ENCODE data around the gene NDUFAF8. TPM values are rescaled to one million over a fixed set of nuclear protein-coding genes. Genes with fewer than 3 reads are reported as not detected.

NDUFAF8 gene
- total RNA-seq, 1 experiment from 2014 or later = 60.1 TPM

DNA sequence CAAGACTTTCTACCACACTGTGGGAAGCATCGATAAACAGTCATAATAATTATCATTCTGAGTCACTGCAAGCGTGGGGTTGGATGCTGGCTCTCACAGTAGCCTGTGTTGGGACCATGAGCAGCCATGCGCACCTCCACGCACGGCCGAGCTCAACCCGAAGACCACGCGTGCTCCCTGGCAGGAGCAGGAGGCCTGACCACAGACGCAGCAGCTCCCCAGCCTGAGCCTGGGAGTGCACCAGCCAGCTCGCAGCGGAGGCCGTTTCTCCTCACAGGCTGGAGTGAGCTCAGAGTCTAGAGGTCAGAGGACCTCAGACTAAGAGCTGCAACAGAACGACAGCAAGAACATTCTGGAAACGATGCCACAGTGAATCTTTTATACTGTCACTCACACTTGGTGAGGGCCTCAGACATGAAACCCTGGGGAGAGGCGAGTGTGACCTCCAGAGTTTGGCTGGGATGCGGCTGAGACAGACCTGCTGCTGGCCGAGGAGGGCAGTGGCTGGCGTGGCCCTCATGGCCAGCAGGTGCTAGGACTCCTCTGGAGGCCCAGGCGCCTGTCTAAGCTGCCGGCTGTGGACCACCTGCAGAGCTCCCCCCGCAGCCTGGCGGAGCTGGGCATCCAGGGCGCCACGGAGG, 6.0 kb downstream of the NDUFAF8 start:
- Histone ChIP-seq H2BK12ac (ENCODE audit: insufficient read length, low read depth, low read length) (no peak overlapping the region), H4K8ac (replicated peaks; ENCODE audit: insufficient read length, low read depth, low read length) (no peak overlapping the region), H3K56ac (ENCODE audit: insufficient read length, low read depth, low read length) (no peak overlapping the region), H3K4me1 (ENCODE audit: insufficient read depth, low read length) (no peaks in the 10 kb centered on the region), H3T11ph (ENCODE audit: low read length) (no peak overlapping the region), H3K27me3 (ENCODE audit: insufficient read depth, low read length) (no peaks in the 10 kb centered on the region), H2AFZ (ENCODE audit: low read length) (no peak overlapping the region), H2BK15ac (ENCODE audit: low read depth, low read length) (no peak overlapping the region), H3K14ac (ENCODE audit: insufficient read depth, low read length) (no peak overlapping the region; the same call in 1 of the 2 replicates), H2BK120ac (ENCODE audit: low read depth, low read length, poor library complexity, severe bottlenecking) (no peak overlapping the region), H3K79me2 (ENCODE audit: insufficient read depth, low read length) (no peaks in the 10 kb centered on the region; the same call in 1 of the 2 replicates), H2BK20ac (ENCODE audit: low read depth, low read length, poor library complexity, severe bottlenecking) (no peak overlapping the region), H2AK5ac (ENCODE audit: insufficient read length, low read length) (no peak overlapping the region), H3K9ac (ENCODE audit: extremely low read depth, insufficient read length, low read length) (no peak overlapping the region), H3K27ac (ENCODE audit: insufficient read length, low read depth, low read length) (no peak overlapping the region), H3K4me2 (ENCODE audit: insufficient read depth, insufficient read length, low read length) (no peak overlapping the region), H3K9me3 (ENCODE audit: control insufficient read depth, low read depth, low read length) (no peaks in the 10 kb centered on the region), H3K23ac (ENCODE audit: insufficient read length, low read depth, low read length) (no peak overlapping the region), H3K79me1 (ENCODE audit: insufficient read depth, low read depth, low read length, poor library complexity, severe bottlenecking) (peaks cover 2% of the 10 kb centered on the region), H4K91ac (ENCODE audit: insufficient read length, low read depth, low read length) (no peak overlapping the region), H3K4ac (ENCODE audit: low read depth, low read length) (no peak overlapping the region), H4K20me1 (ENCODE audit: control insufficient read depth, insufficient read depth, insufficient read length) (peaks cover 3% of the 10 kb centered on the region), H4K5ac (ENCODE audit: insufficient read length, low read depth, low read length) (no peak overlapping the region), H2BK5ac (ENCODE audit: insufficient read length, low read length) (no peak overlapping the region), H3K23me2 (ENCODE audit: insufficient read length, low read depth, low read length, poor library complexity, severe bottlenecking) (peaks cover under 1% of the 10 kb centered on the region), H3K18ac (ENCODE audit: insufficient read length, low read depth, low read length) (no peak overlapping the region)
- TF ChIP-seq, protein P1, sequence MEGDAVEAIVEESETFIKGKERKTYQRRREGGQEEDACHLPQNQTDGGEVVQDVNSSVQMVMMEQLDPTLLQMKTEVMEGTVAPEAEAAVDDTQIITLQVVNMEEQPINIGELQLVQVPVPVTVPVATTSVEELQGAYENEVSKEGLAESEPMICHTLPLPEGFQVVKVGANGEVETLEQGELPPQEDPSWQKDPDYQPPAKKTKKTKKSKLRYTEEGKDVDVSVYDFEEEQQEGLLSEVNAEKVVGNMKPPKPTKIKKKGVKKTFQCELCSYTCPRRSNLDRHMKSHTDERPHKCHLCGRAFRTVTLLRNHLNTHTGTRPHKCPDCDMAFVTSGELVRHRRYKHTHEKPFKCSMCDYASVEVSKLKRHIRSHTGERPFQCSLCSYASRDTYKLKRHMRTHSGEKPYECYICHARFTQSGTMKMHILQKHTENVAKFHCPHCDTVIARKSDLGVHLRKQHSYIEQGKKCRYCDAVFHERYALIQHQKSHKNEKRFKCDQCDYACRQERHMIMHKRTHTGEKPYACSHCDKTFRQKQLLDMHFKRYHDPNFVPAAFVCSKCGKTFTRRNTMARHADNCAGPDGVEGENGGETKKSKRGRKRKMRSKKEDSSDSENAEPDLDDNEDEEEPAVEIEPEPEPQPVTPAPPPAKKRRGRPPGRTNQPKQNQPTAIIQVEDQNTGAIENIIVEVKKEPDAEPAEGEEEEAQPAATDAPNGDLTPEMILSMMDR (conservative IDR thresholded peaks at IDR 0.05) = no peak
- no peak for DNase-seq
- Mint-ChIP-seq H3K27ac (0 out of 7 replicates have a peak overlapping the region, but pooled peaks of 1 of the 3 experiments have one; percentile 36), H3K4me3 (no peak overlapping the region; a peak in 1 of 5 replicates), H3K36me3 (ENCODE audit: insufficient read depth in 1 of 3, low read depth in 3 of 3) (peaks cover 4 to 16% (median 15%) of the 10 kb centered on the region in 3 experiments; a peak in 6 of 7 replicates), H3K9me3 (no peaks in the 10 kb centered on the region; a peak in 1 of 5 replicates), H3K4me1 (peaks cover 11 to 23% of the 10 kb centered on the region in 2 experiments), H3K27me3 (ENCODE audit: low read depth) (peaks cover 3% of the 10 kb centered on the region)
- WGBS (ENCODE audit: extremely low coverage, insufficient read length, low lambda C conversion rate) = no CpG with 5 or more reads among the region's 25 CpGs
